ENCODE data around the gene RCOR2. TPM values are rescaled to one million over a fixed set of nuclear protein-coding genes. Genes with fewer than 3 reads are reported as not detected.
"Not testable (repeated sequence)": the region's sequence is repeated elsewhere in the genome, so short reads cannot be mapped to it uniquely, and the experiment has no call there.

The RCOR2 gene
- total RNA-seq (1 to 10 TPM in 6 of 9 donors, under 1 TPM in 1, not detected in 2; 0.52 to 1.8 (median 1.2) TPM), polyA plus RNA-seq (1 to 10 TPM in 1 of 3 donors, under 1 TPM in 2; 0.33 to 4.5 (median 0.64) TPM)
- long read RNA-seq, donor 1: 0 reads
- long read RNA-seq, donor 2, partial matches to known transcripts: 909 of 909 reads
- long read RNA-seq, donor 2, other reads (novel, unspliced or antisense): 0 of 909 reads
- long read RNA-seq, donor 3, partial matches to known transcripts: 1,220 of 1,220 reads
- long read RNA-seq, donor 3, other reads (novel, unspliced or antisense): 0 of 1,220 reads
- long read RNA-seq, donor 4: 0 reads
- long read RNA-seq, donor 5: 0 reads
- long read RNA-seq, donor 6: 0 reads
- long read RNA-seq, donor 7, partial matches to known transcripts: 58 of 58 reads
- long read RNA-seq, donor 7, other reads (novel, unspliced or antisense): 0 of 58 reads
- long read RNA-seq, donor 8, partial matches to known transcripts: 1,572 of 1,572 reads
- long read RNA-seq, donor 8, other reads (novel, unspliced or antisense): 0 of 1,572 reads
- long read RNA-seq, donor 9: 0 reads
- long read RNA-seq, donor 10, partial matches to known transcripts: 964 of 965 reads
- long read RNA-seq, donor 10, other reads (novel, unspliced or antisense): 0 of 965 reads

DNA sequence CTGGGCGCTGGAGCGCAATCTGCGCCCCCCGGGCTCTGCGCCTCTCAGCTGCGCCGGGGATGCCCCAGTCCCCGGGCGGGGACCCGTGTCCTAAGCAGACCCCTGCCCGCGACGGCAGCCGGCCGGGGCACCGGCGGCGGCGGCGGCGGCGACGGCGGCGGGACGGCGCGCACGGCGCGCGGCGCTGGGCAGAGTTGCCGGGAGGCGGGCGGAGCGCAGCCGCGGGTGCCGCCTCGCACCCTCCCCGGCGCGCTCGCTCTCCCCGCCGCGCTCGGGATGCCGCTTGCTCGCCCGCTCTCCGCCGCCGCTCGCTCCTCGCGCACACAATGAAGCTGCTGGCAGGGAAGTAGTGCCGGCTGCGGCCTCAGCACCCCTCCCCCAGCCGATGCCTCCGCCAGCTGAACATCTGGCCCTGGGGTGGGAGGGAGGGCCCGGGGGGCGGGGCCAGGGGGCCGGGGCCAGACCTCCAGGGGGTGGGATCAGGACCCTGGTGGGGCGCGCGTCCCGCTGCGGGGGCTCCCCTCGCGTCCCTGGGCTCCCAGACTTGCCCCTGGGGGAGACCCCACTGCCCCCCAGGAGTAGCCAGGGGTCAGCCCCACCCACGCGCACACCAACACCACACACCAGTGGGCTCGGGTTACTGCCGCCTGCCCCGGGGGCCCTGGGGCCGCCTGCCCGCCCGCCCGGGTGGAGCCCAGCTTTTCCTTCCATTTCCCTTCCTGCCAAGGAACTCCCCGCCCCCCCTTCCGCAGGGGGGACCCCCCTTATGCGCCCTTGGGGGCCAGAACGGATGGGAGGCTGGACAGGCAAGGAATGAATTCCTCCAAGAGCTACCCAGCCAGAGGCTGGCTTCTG lies at the start of gene RCOR2:
Gene RCOR2, minus strand, starts transcription at position 328 of the 855 bp plus-strand sequence. CDS start 708 bp downstream, outside the sequence.
- H3K9me3 ChIP-seq (replicated peaks in 1 of 3): no peaks in the 10 kb centered on the region

GRCh38 chr11:63966444-63966843 lies 49.5 kb upstream of the RCOR2 start:
- Histone ChIP-seq H3K4me1 (replicated peaks in 1 of 2) (no peaks in the 10 kb centered on the region), H3K27ac (no peak overlapping the region), H3K9me3 (replicated peaks in 1 of 3) (no peaks in the 10 kb centered on the region), H3K36me3 (replicated peaks in 1 of 2) (no peaks in the 10 kb centered on the region), H3K27me3 (no peaks in the 10 kb centered on the region), H3K4me3 (no peak overlapping the region)
- DNase-seq: no peak
- TF ChIP-seq, protein P1, sequence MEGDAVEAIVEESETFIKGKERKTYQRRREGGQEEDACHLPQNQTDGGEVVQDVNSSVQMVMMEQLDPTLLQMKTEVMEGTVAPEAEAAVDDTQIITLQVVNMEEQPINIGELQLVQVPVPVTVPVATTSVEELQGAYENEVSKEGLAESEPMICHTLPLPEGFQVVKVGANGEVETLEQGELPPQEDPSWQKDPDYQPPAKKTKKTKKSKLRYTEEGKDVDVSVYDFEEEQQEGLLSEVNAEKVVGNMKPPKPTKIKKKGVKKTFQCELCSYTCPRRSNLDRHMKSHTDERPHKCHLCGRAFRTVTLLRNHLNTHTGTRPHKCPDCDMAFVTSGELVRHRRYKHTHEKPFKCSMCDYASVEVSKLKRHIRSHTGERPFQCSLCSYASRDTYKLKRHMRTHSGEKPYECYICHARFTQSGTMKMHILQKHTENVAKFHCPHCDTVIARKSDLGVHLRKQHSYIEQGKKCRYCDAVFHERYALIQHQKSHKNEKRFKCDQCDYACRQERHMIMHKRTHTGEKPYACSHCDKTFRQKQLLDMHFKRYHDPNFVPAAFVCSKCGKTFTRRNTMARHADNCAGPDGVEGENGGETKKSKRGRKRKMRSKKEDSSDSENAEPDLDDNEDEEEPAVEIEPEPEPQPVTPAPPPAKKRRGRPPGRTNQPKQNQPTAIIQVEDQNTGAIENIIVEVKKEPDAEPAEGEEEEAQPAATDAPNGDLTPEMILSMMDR (IDR thresholded peaks at IDR 0.05): no peak
- no peak for TF ChIP-seq POLR2A (IDR thresholded peaks at IDR 0.05)
- WGBS, 4 donors: 93 to 100% (median 98%) methylated on average over 1 of the region's 1 CpG
- intact Hi-C loops (cut with DNase I): no loop called here

More for the DNA sequence above, at the start of gene RCOR2:
- H3K4me1 ChIP-seq (replicated peaks in 1 of 2): peaks cover 20 to 45% of the 10 kb centered on the region in 2 donors
- H3K27ac ChIP-seq: peak within 1 kb of the TSS in 4 of 5 donors; percentile 34 to 81 (median 60)
- intact Hi-C loops (cut with DNase I): no loop called here
- H3K36me3 ChIP-seq (replicated peaks in 1 of 2): no peaks in the 10 kb centered on the region
- peak within 1 kb of the TSS in 2 of 4 donors; percentile 13 to 60 for H3K4me3 ChIP-seq
- peak; percentile 74 to 85 (median 76) for DNase-seq
- H3K27me3 ChIP-seq: no peaks in the 10 kb centered on the region
- TF ChIP-seq, protein P1 (IDR thresholded peaks at IDR 0.05): no peak
- TF ChIP-seq POLR2A (IDR thresholded peaks at IDR 0.05): no peak
- WGBS, 4 donors: 0 to 1% (median 0%) methylated on average over 6 to 84 of the region's 85 CpGs; no CpG with 5 or more reads in 1 of the 4 donors

DNA sequence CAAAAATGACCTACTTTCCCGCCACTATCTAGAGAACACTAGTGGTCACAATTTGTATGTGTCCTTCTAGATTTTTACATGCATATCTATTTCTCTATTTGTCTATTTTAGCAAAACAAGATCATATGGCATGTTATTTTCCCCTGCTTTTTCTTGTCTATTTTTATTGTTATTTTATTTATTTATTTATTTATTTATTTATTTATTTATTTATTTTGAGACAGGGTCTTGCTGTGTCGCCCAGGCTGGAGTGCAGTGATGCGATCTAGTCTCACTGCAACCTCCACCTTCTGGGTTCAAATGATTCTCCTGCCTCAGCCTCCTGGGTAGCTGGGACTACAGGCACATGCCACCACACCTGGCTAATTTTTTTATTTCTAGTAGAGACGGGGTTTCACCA lies 46.9 kb upstream of the RCOR2 start:
- H3K27ac ChIP-seq; DNase-seq; H3K4me3 ChIP-seq; H3K4me1 ChIP-seq (replicated peaks in 1 of 2); H3K36me3 ChIP-seq (replicated peaks in 1 of 2); H3K9me3 ChIP-seq (replicated peaks in 1 of 3); intact Hi-C loops (cut with DNase I); H3K27me3 ChIP-seq: not testable (repeated sequence)
- WGBS, 4 donors: 90 to 95% (median 91%) methylated on average over 4 of the region's 4 CpGs

- no peaks in the 10 kb centered on the region for H3K9me3 ChIP-seq (replicated peaks in 1 of 3)
- no peaks in the 10 kb centered on the region for H3K36me3 ChIP-seq (replicated peaks in 1 of 2)
- 43 to 57% (median 45%) methylated on average over 6 to 19 of the region's 19 CpGs for WGBS, 4 donors
- H3K4me3 ChIP-seq: no peak overlapping the region
- intact Hi-C loops (cut with DNase I): no loop called here
- no peaks in the 10 kb centered on the region for H3K27me3 ChIP-seq
- H3K27ac ChIP-seq: no peak overlapping the region
- TF ChIP-seq, protein P1 (IDR thresholded peaks at IDR 0.05): no peak
- no peak for TF ChIP-seq POLR2A (IDR thresholded peaks at IDR 0.05)
- H3K4me1 ChIP-seq (replicated peaks in 1 of 2): no peaks in the 10 kb centered on the region
- no peak for DNase-seq
Measured at GRCh38 chr11:63961608-63962412, 44.8 kb upstream of the RCOR2 start.

Measured in adrenal gland (tissue), 19 donors.